HCT116 (cell line): Measurements from ENCODE around the gene CORO2A. TPM values are rescaled to one million over a fixed set of nuclear protein-coding genes. Genes with fewer than 3 reads are reported as not detected.

Source experiments
- ATAC-seq: fragments of 200-7000 bp; cut with Tn5 transposase; 2 replicates; pipeline ENCODE4 v1.9.1; 2020; ENCODE audit warnings: mild to moderate bottlenecking, moderate library complexity
- BruUV-seq: library from RNA; stranded (reverse); fragments of 400-500 nt; replicated peaks from 2 replicates; lab custom pipeline; 2021; lab: Mats Ljungman, UMichigan
- CTCF ChIA-PET: fragments of 300-600 bp; sonication (Branson Sonifier 250); formaldehyde crosslinking; loops from one replicate; lab custom pipeline; 2021; ENCODE audit warnings: antibody characterized with exemption; lab: Charles Lee
- POLR2A ChIA-PET: fragments of 300-600, 350-600 bp; sonication (Branson Sonifier 250); formaldehyde crosslinking; loops from one replicate; lab custom pipeline; 2021; ENCODE audit warnings: antibody characterized with exemption; lab: Charles Lee
- RAD21 ChIA-PET, 2 experiments: fragments of 300-600 bp; sonication (Branson Sonifier 250); formaldehyde crosslinking; loops; one replicate each; lab custom pipeline; 2023; ENCODE audit warnings: low total read pairs in 2 of 2; ENCODE audit not compliant: uncharacterized antibody in 2 of 2, unreplicated experiment in 2 of 2, low non-redundant PET in 1 of 2; lab: Charles Lee
- DNase-seq: peaks from one replicate; pipeline ENCODE4 v3.0.0-alpha.2; 2010; ENCODE audit warnings: low read depth, low spot score
- H2AFZ ChIP-seq: fragments of 200-600 bp; shearing (Covaris generic), sonication (generic); 2 replicates; pipeline ENCODE4 v1.6.1; 2017; ENCODE audit warnings: low read depth, mixed run types, mixed read lengths, antibody characterized with exemption, low read length; ENCODE audit not compliant: poor library complexity, severe bottlenecking
- H3K27ac ChIP-seq: 2 replicates; pipeline ENCODE4 v1.5.1; 2012; ENCODE audit warnings: low read depth, low read length
- H3K27me3 ChIP-seq: fragments of 200-600 bp; sonication (generic); 2 replicates; pipeline ENCODE4 v1.6.1; 2016; ENCODE audit warnings: mixed run types, low read length, mixed read lengths; ENCODE audit not compliant: insufficient read depth
- H3K36me3 ChIP-seq, 2 experiments: fragments of 200-500 bp in 1 of 2; fragments of 200-600 bp in 1 of 2; sonication (Bioruptor generic) in 1 of 2; sonication (generic) in 1 of 2; 2 replicates each; pipeline versions ENCODE4 v1.5.1 to v1.6.1; 2014 to 2016; ENCODE audit warnings: low read length in 2 of 2, inconsistent platforms in 1 of 2, mixed read lengths in 1 of 2, mixed run types in 1 of 2; ENCODE audit not compliant: insufficient read depth in 2 of 2, control insufficient read depth in 1 of 2
- H3K4me1 ChIP-seq, 2 experiments: fragments of 200-600 bp in 1 of 2; sonication (generic) in 1 of 2; 2 replicates each; pipeline versions ENCODE4 v1.5.1 to v1.6.1; 2012 to 2017; ENCODE audit warnings: low read length in 2 of 2, inconsistent platforms in 1 of 2, mild to moderate bottlenecking in 1 of 2, mixed read lengths in 1 of 2, mixed run types in 1 of 2, moderate library complexity in 1 of 2; ENCODE audit not compliant: insufficient read depth in 2 of 2, control insufficient read depth in 1 of 2
- H3K4me2 ChIP-seq: fragments of 200-600 bp; sonication (generic); 2 replicates; pipeline ENCODE4 v1.6.1; 2017; ENCODE audit warnings: mixed run types, low read length, mixed read lengths
- H3K4me3 ChIP-seq, 2 experiments: fragments of 200-600 bp in 1 of 2; sonication (generic) in 1 of 2; replicated peaks in 1 of 2; 2 replicates each; pipeline ENCODE4 v1.5.1; 2011 to 2016; ENCODE audit warnings: low read length in 2 of 2, control low read depth in 1 of 2, low read depth in 1 of 2, mild to moderate bottlenecking in 1 of 2, mixed read lengths in 1 of 2, mixed run types in 1 of 2
- H3K79me2 ChIP-seq: fragments of 200-600 bp; sonication (generic); 2 replicates; pipeline ENCODE4 v1.6.1; 2017; ENCODE audit warnings: mild to moderate bottlenecking, mixed run types, low read length, moderate library complexity, mixed read lengths; ENCODE audit not compliant: insufficient read depth
- H3K9ac ChIP-seq: fragments of 200-600 bp; sonication (generic); 2 replicates; pipeline ENCODE4 v1.6.1; 2016; ENCODE audit warnings: low read length, mixed read lengths
- H3K9me2 ChIP-seq: fragments of 200-600 bp; sonication (generic), shearing (Covaris generic); 2 replicates; pipeline ENCODE4 v1.6.1; 2017; ENCODE audit warnings: mixed run types, mild to moderate bottlenecking, moderate library complexity; ENCODE audit not compliant: insufficient read depth
- H3K9me3 ChIP-seq, 2 experiments: fragments of 200-500 bp in 1 of 2; fragments of 200-600 bp in 1 of 2; sonication (Bioruptor generic) in 1 of 2; sonication (generic) in 1 of 2; 2 replicates each; pipeline ENCODE4 v1.6.1; 2014 to 2017; ENCODE audit warnings: low read length in 2 of 2, mixed read lengths in 2 of 2, inconsistent platforms in 1 of 2, low read depth in 1 of 2, mild to moderate bottlenecking in 1 of 2, mixed run types in 1 of 2, moderate library complexity in 1 of 2; ENCODE audit not compliant: control insufficient read depth in 1 of 2, insufficient read depth in 1 of 2
- H4K20me1 ChIP-seq: fragments of 200-600 bp; sonication (generic), shearing (Covaris generic); 2 replicates; pipeline ENCODE4 v1.6.1; 2017; ENCODE audit warnings: mixed run types, mild to moderate bottlenecking, moderate library complexity; ENCODE audit not compliant: insufficient read depth
- ATF3 ChIP-seq: IDR thresholded peaks from 2 replicates; pipeline ENCODE4 v1.6.1; 2012
- CBX3 ChIP-seq: IDR thresholded peaks from 2 replicates; pipeline ENCODE4 v1.6.1; 2012; ENCODE audit warnings: low read depth
- CTCF ChIP-seq, 3 experiments: fragments of 200-600 bp in 1 of 3; sonication (generic) in 1 of 3; IDR thresholded peaks in 2 of 3; conservative IDR thresholded peaks in 1 of 3; 2 replicates each; pipeline ENCODE4 v1.5.1; 2012 to 2017; ENCODE audit warnings: low read depth in 2 of 3, low read length in 2 of 3, antibody characterized with exemption in 1 of 3, borderline replicate concordance in 1 of 3, control low read depth in 1 of 3, mild to moderate bottlenecking in 1 of 3, mixed read lengths in 1 of 3, mixed run types in 1 of 3, moderate library complexity in 1 of 3; ENCODE audit not compliant: insufficient read depth in 1 of 3
- EZH2phosphoT487 ChIP-seq: fragments of 200-600 bp; IDR thresholded peaks from 2 replicates; pipeline ENCODE4 v1.6.1; 2018; ENCODE audit warnings: antibody characterized with exemption, borderline replicate concordance
- MAX ChIP-seq: IDR thresholded peaks from 2 replicates; pipeline ENCODE4 v1.6.1; 2012
- POLR2A ChIP-seq: IDR thresholded peaks from 2 replicates; pipeline ENCODE4 v1.7.0; 2011; ENCODE audit warnings: borderline replicate concordance; ENCODE audit not compliant: insufficient read depth, insufficient read length; ENCODE audit errors: extremely low read depth
- POLR2AphosphoS5 ChIP-seq: IDR thresholded peaks from 2 replicates; pipeline ENCODE4 v1.6.1; 2011; ENCODE audit warnings: mild to moderate bottlenecking, low read depth, low read length, moderate library complexity
- REST ChIP-seq: IDR thresholded peaks from 2 replicates; pipeline ENCODE4 v1.6.1; 2012; ENCODE audit warnings: low read depth
- SRF ChIP-seq: IDR thresholded peaks from 2 replicates; pipeline ENCODE4 v1.6.1; 2012; ENCODE audit warnings: low read depth
- TCF7L2 ChIP-seq: IDR thresholded peaks from 2 replicates; pipeline ENCODE4 v1.7.0; 2011; ENCODE audit warnings: borderline replicate concordance, inconsistent platforms; ENCODE audit not compliant: insufficient read depth, insufficient read length; ENCODE audit errors: extremely low read depth
- YY1 ChIP-seq: IDR thresholded peaks from 2 replicates; pipeline ENCODE4 v1.6.1; 2011; ENCODE audit warnings: low read length, low read depth, moderate library complexity, mild to moderate bottlenecking; ENCODE audit not compliant: insufficient replicate concordance; ENCODE audit errors: extremely low read depth
- ZFX ChIP-seq: fragments of 450-650 bp; IDR thresholded peaks from 2 replicates; pipeline ENCODE4 v1.6.1; 2017
- ZNF274 ChIP-seq: fragments of 200-500 bp; sonication (Bioruptor generic); IDR thresholded peaks from 2 replicates; pipeline ENCODE4 v1.6.1; 2014; ENCODE audit warnings: mild to moderate bottlenecking, low read depth, low read length, inconsistent platforms
- intact Hi-C: fragments of 100-400 bp; cut with micrococcal nuclease; formaldehyde crosslinking; loops from 2 replicates; pipeline ENCODE4 v1.10.0; 2022
- total RNA-seq: library from RNA; stranded (reverse); gene quantifications from one replicate; pipeline ENCODE4 v1.2.1, GENCODE V29; 2021; ENCODE audit not compliant: unreplicated experiment

Gene CORO2A
- total RNA-seq, 1 experiment from 2014 or later: 5.7 TPM

- Histone ChIP-seq H3K9ac (no peak overlapping the region), H3K36me3 (no peaks in the 10 kb centered on the region), H3K9me2 (no peaks in the 10 kb centered on the region), H3K4me3 (no peak overlapping the region), H4K20me1 (no peaks in the 10 kb centered on the region), H3K27ac (peak overlapping the region; percentile 14; the same call in 1 of the 2 replicates), H3K79me2 (no peaks in the 10 kb centered on the region), H2AFZ (no peak overlapping the region), H3K27me3 (no peaks in the 10 kb centered on the region), H3K9me3 (no peaks in the 10 kb centered on the region), H3K4me2 (peak overlapping the region; percentile 6; the same call in 1 of the 2 replicates), H3K4me1 (peaks cover 4 to 13% of the 10 kb centered on the region in 2 experiments; a peak in 3 of 4 replicates)
- no TSS peak for BruUV-seq
- ChIA-PET POLR2A (no interaction called here), RAD21 (no interaction called here), CTCF (no interaction called here)
- TF ChIP-seq ZFX (no peak), CTCF (IDR thresholded peaks at IDR 0.05 in 2 of 3, conservative IDR thresholded peaks at IDR 0.05 in 1 of 3; ENCODE audit: borderline replicate concordance in 1 of 3, insufficient read depth in 1 of 3, low read depth in 2 of 3, low read length in 2 of 3) (no peak), ATF3 (no peak)
- ATAC-seq: peak; percentile 50
- DNase-seq: no peak
- intact Hi-C loops: no loop called here
Measured at GRCh38 chr9:98185611-98186171, 6.7 kb downstream of the CORO2A start.

- Histone ChIP-seq H2AFZ (no peak overlapping the region), H3K9me2 (no peaks in the 10 kb centered on the region), H3K27ac (no peak overlapping the region), H3K4me1 (peaks cover 4 to 13% of the 10 kb centered on the region in 2 experiments; a peak in 3 of 4 replicates), H3K27me3 (no peaks in the 10 kb centered on the region), H3K4me3 (no peak overlapping the region), H3K79me2 (no peaks in the 10 kb centered on the region), H3K4me2 (peak overlapping the region; percentile 6; the same call in 1 of the 2 replicates), H4K20me1 (no peaks in the 10 kb centered on the region), H3K9ac (no peak overlapping the region), H3K9me3 (no peaks in the 10 kb centered on the region), H3K36me3 (no peaks in the 10 kb centered on the region)
- ATAC-seq: peak; percentile 30; the same call in 1 of the 2 replicates
- intact Hi-C loops: no loop called here
- no peak for DNase-seq
- RAD21 ChIA-PET: no interaction called here
- POLR2A ChIA-PET: no interaction called here
- BruUV-seq: no TSS peak
- CTCF ChIA-PET: no interaction called here
- TF ChIP-seq ZNF274 (no peak), SRF (no peak), YY1 (no peak), MAX (no peak), EZH2phosphoT487 (no peak), POLR2A (no peak), POLR2AphosphoS5 (no peak), CBX3 (no peak), ZFX (no peak), TCF7L2 (no peak), REST (no peak)
Measured at GRCh38 chr9:98185021-98185567, 7.3 kb downstream of the CORO2A start.
